ENCODE data around the gene NPHP4.
"Not testable (repeated sequence)": the region's sequence is repeated elsewhere in the genome, so short reads cannot be mapped to it uniquely, and the experiment has no call there.

The NPHP4 gene

DNA sequence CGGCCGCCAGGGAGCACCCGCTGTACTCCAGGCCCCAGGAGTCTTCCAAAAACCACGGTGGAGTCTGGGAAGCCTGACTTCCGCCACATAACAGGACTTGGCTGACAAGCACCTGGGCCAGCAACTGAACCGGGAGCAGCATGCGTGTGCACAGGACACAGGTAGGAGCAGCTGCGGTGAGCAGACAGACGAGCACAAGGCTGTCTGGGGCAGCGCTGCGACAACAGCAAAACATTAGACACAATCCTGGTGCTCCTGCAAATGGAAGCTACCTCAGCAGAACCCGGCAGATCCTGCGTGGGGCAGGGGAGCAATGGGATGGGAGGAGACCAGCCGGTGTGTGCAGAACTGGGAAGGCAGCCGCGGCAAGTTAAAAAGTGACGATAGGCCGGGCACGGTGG, 80.4 kb downstream of the NPHP4 start:
- DNase-seq (ENCODE audit: low read depth in 2 of 2): no peak

DNA sequence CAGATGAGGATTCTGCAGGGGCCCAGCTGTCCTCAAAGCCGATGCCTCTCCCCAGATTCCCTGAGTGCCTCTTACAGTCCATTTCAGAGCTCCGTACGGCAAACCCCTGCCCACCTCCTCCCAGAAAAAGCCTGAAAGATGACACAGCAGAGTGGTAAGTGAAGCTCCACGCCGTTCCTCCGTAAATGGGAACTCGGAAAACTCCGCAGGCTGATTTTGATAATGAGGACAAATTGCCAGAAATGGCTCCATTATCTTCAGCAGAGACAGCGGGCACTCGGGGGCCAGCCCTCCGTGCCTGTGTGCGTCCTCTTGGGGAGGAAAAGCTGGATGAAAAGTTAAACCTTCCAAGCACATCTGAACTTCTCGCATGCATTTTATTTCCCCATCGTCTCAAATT, 81.1 kb downstream of the NPHP4 start:
- DNase-seq (ENCODE audit: low read depth in 2 of 2): no peak

DNA sequence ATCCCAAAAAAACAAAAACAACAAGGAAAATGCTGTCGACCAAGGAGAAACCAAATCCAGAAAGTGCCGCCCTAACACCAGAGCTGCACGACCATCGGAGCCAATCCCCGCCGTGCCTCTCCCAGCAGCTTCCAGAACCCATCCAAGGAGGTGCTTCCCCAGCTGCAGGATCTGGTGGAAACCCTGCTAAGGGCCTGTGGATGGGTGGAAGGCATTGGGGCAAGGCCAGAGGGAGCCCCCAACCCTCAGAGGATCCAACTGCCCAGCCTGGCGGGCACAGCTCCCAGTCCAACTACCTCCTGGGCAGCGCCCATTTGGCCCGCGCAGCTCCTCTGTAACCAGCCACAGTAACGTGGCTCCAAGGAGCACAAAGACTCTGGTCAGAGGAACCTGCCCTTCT, 81.6 kb downstream of the NPHP4 start:
- no peak for DNase-seq (ENCODE audit: low read depth in 2 of 2)

DNA sequence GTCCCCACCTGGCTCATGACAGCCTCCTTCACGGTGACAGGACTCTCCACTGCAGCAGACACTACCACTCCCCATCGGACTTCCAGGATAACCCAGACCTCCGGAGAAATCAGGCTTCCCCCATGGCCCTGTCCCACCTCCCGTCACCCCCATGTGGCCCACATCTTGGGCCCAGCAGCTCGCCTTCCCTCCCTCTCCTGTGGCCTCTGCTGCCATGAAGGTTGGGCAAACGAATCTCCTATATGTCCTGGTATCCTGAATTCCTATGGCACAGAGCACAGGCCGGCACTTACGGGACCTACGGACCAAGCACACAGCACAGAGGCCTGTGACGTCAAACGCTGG, 82.0 kb downstream of the NPHP4 start:
- no peak for DNase-seq (ENCODE audit: low read depth in 2 of 2)

DNA sequence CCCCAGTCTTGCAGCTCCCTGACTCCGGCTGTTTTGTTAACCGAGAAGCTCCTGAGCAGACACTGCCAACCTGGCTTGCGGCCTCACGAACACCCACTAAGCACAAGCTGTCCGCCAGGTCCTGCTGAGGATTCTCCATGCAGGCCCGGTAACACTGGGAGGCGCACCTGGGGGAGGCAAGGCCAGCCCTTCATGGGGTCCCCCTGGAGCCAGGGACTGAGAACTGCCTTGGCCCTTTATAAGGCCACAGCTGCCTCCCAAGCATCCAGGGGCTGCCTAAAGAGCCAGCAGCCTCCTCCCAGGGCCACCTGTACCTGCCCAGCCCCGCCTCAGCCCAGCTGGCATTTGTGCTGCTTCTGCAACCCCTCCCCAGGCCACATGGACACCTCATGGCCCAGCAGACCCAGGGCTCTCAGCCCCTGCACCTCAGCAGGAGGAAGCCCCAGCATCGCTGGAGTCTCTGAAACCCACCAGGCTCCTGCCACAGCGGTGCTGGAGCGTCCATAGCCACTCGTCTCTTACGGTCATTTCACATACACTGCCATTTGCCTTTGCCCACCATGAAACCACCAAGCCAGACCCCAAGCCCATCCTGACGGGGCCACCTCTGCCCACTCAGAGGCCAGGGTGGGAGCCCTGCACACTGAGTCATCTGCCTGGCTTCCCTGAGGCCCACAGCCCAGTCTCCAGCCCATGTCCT, 82.5 kb downstream of the NPHP4 start:
- no peak for DNase-seq (ENCODE audit: low read depth in 2 of 2)

DNA sequence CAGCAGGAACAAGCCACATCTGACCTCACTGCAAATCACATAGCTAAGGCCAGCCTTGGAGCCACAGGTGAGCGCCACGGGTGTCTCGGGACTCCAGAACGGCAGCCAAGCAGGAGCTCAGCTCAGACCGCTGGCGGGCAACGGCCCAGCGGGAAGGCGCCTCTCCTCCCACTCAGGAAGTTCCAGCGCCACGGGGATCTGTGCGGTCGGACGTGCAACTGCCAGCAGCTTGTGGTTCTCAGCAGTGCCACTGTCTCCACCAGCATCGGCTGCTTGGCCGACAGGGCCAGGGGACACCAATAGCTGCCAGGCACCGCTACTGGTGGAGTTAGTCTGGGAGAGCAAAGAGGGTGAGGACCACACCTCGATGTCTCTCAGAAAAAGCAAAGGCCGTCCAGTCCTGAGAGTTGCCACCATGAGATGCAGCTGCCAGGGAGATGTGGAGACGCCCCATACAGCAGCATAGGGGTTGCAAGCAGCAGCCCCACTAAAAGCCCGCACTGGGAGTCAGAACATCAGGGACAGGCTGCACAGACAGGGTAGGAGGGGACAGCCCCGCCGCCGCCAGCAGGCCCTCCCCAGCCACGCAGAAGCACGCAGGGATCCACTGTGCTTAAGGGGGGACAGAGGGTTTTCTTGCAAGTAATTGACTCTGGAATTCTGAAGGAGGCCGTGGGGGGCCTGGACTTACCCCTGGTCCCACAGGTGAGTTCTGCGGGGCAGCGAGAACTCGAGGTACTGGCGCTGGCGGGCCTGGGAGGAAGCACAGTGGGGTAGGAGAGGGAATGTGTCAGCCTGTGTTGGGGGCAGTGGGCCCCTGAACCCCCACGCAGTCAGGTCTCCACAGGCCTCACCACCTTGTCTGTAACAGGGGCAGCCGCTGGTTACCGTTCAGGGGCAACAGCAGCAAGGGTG, 83.5 kb downstream of the NPHP4 start:
- DNase-seq (ENCODE audit: low read depth in 2 of 2): no peak

DNA sequence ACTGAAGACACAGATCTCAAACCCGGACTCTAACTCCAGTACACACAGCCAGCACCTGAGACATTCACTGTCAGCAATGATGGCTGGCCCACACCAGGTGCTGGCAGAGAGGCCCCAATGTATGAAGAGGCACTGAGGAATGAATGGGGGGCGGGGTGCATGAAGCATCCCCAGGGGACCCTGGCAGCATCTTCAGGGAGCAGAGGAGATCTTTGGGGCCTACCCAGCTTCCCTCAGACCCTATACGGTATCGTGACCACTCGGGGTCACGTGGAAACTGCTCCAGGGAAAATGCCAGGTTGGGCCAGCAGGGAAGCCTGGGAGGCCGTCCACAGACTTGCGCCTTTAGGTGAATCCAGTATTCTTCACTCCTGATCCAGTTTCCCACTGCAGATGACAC, 84.3 kb downstream of the NPHP4 start:
- DNase-seq (ENCODE audit: low read depth in 2 of 2): no peak

DNA sequence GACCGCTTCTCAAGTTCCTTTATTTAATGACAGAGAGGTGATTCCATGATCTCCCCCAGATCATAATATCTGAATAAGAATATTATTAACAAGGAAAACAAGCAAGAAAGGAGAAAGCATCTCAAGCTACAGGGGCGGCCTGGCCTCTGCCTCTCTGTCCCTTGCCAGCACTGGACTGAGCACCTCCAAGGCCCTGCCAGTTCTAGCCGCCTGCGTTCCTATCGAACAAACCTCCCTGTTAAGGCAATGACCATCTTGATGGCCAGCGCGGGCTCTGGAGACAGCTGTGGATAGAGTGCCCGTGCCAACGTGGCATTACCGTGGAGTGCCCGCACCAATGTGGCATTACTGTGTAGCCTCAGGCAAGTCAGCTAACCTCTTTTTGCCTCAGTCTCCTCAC, 84.8 kb downstream of the NPHP4 start:
- no peak for DNase-seq (ENCODE audit: low read depth in 2 of 2)

DNA sequence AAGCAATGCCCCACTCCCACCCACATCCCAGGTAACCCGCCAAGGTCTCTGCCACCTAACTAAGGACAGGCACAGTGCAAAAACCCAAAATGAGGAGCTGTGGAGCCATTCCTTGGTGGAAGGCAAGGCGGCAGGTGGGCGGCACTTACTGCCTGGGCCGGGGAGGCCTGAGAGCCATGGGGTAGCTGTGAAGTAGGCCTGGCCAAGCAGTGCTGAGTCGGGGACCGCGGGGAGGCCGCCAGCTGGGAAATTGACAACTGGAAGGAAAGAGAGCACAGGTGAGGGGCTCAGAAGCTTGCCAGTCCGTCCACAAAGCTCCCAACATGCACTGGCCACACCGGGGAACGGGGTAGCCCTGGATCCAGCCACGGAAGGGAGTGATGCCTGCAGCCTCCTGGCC, 85.3 kb downstream of the NPHP4 start:
- no peak for DNase-seq (ENCODE audit: low read depth in 2 of 2)

GRCh38 chr1:5906116-5906515, 86.1 kb downstream of the NPHP4 start:
- DNase-seq (ENCODE audit: low read depth in 2 of 2): no peak

DNA sequence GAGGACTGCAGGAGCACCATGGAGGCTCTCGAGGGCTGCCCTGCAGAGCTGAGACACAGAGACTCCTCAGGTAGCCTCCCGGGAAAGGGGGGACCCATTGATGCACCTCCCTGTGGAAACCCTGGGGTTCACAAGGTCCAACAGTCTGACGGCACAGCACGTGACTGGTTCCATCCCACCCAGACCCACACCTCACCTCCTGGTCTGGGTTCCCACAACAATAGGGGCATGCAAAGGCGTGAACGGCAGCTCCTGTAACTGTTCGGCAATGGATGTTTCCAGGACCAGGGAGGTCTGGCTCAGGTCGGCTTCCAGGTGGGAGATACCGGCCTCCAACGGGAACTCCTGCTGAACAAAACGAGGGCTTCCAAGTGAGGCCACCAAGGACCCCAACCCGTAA, 86.8 kb downstream of the NPHP4 start:
- DNase-seq (ENCODE audit: low read depth in 2 of 2): no peak

DNA sequence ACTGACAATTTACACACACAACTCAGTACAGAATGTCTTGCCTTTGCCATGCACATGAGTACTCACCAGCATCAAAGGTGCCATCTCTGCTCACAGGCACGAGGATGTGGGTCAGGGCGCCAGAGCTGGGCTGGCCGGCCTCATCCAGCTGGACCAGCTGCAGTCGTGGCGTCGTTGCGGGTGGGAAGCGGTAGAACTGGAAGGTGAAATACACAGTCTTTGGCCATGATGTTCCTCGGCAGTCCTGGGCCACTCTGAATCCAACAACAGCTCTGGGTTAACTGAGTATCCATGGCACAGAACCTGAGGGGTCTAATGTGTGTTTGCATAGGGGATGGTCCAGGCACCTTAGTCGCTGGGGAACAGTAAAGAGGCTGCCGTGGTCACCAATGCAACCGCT, 87.7 kb downstream of the NPHP4 start:
- no peak for DNase-seq (ENCODE audit: low read depth in 2 of 2)

- DNase-seq (ENCODE audit: low read depth in 2 of 2): no peak
Observed at GRCh38 chr1:5903680-5904079, 88.5 kb downstream of the NPHP4 start.

- no peak for DNase-seq (ENCODE audit: low read depth in 2 of 2)
Observed at GRCh38 chr1:5903031-5903430, 89.2 kb downstream of the NPHP4 start.

- no peak for DNase-seq (ENCODE audit: low read depth in 2 of 2)
Observed at GRCh38 chr1:5901841-5902240, 90.4 kb downstream of the NPHP4 start.

DNA sequence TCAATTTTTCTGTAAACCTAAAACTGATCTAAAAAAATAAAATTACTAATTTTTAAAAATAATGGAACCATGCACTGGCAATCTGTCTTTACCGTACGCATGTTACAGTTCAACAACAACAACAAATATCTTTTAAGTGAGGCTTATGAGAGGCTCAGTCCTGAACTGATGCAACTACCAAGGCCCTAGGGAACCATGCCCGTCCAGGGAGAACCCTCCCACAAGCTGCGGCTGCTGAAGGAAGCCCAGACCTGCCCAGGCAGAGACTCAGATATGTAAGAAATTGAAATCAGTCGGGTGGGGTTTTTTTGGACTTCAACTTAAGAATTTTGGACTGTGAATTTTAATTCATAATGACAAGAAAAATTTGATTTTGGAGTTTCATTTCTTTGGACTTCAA, 91.1 kb downstream of the NPHP4 start:
- no peak for DNase-seq (ENCODE audit: low read depth in 2 of 2)

DNA sequence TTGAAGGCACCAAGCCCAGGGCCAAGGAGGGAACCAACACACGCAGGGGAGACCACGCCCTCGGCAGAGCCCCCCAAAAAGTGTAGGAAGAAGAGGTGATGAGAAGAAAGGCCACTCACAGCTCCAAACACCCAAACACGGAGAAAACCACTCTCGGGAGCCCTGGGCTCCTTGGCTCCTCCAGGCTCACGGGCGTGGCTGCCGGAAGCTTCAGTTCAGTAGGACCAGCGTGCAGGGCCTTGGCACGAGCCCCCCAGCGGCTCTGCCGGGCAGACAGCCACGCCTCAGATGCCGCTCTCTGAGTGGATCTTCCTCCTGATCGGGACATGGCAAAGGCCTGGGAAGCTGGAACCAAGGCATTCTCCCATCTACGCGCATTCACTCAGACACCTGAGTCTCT, 94.0 kb downstream of the NPHP4 start:
- no peak for DNase-seq (ENCODE audit: low read depth in 2 of 2)

- DNase-seq (ENCODE audit: low read depth in 2 of 2): no peak
Observed at GRCh38 chr1:5896706-5897660, 95.2 kb downstream of the NPHP4 start.

GRCh38 chr1:5895446-5896406, 96.5 kb downstream of the NPHP4 start:
- DNase-seq (ENCODE audit: low read depth in 2 of 2): no peak

- DNase-seq (ENCODE audit: low read depth in 2 of 2): not testable (repeated sequence)
Observed at GRCh38 chr1:5893699-5894278, 98.4 kb downstream of the NPHP4 start.

- DNase-seq (ENCODE audit: low read depth in 2 of 2): no peak
Observed at GRCh38 chr1:5892329-5892728, 99.9 kb downstream of the NPHP4 start.
